GM12892 (cell line): ENCODE data around the gene C1orf226.
"Not testable (repeated sequence)": the region's sequence is repeated elsewhere in the genome, so short reads cannot be mapped to it uniquely, and the experiment has no call there.

Source experiments
- DNase-seq: peaks from one replicate; pipeline ENCODE4 v3.0.0; 2011; ENCODE audit not compliant: insufficient read length
- FAIRE-seq: peaks from 2 replicates; lab custom pipeline; 2011; peaks lifted over from hg19 to GRCh38; lab: Jason Lieb, UNC
- POLR2A ChIP-seq: IDR thresholded peaks from 2 replicates; pipeline ENCODE4 v1.6.1; 2011; ENCODE audit warnings: low read depth, low read length, control low read depth
- POLR2AphosphoS5 ChIP-seq: IDR thresholded peaks from 2 replicates; pipeline ENCODE4 v1.6.1; 2011; ENCODE audit warnings: low read depth, low read length, control low read depth
- TAF1 ChIP-seq: IDR thresholded peaks from 2 replicates; pipeline ENCODE4 v1.6.1; 2011; ENCODE audit warnings: low read depth, mild to moderate bottlenecking, control low read depth, low read length, borderline replicate concordance

C1orf226 gene

DNA sequence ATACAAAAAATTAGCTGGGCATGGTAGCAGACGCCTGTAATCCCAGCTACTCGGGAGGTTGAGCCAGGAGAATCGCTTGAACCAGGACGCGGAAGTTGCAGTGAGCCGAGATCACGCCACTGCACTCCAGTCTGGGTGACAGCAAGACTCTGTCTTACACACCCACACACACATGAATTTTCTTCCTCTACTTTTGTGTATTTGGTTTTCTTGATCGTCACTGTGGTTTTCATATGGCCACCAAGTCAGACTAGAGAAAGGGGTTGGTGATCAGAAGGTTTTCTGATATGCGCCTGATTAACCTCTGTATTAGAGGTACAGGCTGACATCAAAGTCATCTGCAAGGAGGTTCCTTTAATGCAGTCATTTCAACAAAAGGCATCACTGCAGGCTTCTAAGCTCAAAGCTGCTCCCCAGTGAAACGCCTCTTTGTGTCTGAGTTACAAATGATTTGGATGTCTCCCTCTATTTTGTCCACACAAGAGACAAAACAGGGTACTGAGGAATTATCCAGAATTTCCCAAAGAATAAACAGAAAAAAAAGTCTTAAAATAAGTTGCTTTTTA, 19.3 kb downstream of the C1orf226 start:
- FAIRE-seq (no peak), DNase-seq (no peak)

DNA sequence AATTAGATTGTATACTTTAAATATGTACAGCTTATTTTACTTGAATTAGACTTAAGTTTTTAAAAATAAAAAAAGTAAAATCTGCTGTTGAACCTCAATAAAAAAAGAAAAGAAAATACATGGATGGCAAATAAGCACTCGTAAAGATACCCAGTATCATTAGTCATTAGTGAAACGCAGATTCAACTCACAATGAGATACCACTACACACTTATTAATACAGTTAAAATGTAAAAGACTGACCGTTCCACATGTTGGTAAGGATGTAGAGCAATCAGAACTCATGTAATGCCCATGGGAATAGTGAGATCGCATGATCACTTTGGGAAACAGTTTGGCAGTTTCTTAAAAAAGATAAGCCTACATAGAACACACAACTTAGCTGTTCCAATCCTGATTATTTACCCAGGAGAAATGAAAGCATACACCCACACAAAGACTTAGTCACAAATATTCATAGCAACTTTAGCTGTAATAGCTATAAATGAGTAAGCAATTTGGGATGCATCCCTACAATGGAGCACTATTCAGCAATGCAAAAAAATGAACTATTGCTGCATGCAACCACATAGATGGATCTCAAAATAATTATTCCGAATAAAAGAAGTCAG, 23.1 kb downstream of the C1orf226 start:
- no peak for FAIRE-seq
- TF ChIP-seq TAF1: no peak
- TF ChIP-seq POLR2A: no peak
- no peak for TF ChIP-seq POLR2AphosphoS5
- no peak for DNase-seq

More for the DNA sequence above, 19.3 kb downstream of the C1orf226 start:
- TF ChIP-seq POLR2AphosphoS5 (no peak), TAF1 (no peak), POLR2A (no peak)

DNA sequence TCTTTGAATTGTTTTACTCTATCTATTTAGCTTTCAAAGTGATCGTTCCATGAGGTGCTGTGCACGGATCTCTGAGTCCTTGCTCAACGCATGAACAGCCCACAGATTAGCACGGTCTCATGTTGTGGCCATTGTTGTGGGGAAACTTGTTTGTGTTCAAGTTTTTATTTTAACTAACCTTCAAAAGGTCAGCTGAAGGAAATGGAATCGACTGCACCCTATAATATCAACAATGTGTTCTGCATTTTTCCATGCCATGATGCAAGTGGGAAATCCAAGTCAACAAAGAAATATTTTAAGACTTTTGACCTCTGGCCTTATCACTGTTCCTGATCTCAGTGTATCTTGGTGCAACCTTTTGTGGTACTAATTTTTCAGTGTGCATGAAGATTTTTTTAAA, 24.3 kb downstream of the C1orf226 start:
- DNase-seq: no peak
- FAIRE-seq: no peak
- no peak for TF ChIP-seq POLR2A
- TF ChIP-seq TAF1: no peak
- TF ChIP-seq POLR2AphosphoS5: no peak

DNA sequence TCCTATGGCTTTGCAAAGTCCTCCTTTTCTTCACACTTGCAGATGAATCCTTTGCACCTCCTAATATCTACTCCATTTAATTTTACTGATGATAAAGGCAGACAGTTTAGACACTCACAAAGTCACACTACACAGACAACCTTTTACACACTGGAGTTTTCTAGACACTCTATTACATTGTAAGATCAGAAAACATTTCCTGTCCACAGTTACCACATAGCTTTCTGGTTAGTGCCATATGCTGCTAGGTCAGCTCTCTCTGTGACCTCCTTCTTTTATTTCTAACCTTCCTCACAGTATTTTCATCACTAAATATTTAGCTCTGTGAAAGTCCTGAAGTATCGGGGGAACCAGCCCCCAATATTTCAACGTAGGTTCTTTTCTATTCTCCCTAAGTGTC, 25.3 kb downstream of the C1orf226 start:
- TF ChIP-seq POLR2A (no peak), POLR2AphosphoS5 (no peak), TAF1 (no peak)
- DNase-seq (no peak), FAIRE-seq (no peak)

DNA sequence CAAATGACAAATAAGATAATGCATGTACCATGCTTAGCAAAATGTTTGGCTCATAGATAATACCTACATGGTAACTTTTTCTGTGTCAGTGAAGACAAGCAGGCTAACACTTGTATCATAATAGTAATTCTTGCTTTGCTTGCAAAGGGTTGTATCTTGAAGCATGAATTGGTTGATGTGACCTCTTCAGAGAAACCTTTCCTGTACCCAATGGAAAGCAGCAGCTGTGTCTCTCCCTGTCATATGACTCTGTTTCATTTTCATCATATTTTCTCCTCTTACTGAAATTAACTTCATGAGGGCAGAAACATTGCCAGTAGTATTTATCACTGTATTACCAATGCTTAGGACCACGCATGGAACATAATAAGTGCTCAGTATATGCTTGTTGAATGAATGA, 26.0 kb downstream of the C1orf226 start:
- no peak for FAIRE-seq
- TF ChIP-seq TAF1 (no peak), POLR2AphosphoS5 (no peak), POLR2A (no peak)
- no peak for DNase-seq

DNA sequence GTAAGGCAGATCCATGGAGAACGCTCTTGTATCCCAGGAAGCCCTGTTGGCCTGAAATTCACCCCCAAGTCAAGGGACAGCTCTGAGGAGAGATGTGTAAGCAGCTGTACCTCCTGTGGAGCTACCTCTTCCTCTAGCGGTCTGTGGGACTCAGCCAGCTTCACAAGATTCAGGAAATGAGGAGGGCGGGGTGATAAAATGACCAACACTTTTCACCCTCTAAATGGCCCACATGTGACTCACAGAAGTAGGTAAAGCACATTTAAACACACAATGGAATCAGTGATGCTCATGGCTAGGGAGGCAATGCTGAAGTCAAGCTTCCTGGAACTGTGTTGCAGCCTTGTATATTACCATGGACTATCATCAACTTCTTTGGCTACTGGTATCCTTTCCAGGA, 30.5 kb downstream of the C1orf226 start, which contains the start of gene SH2D1B:
TSS of gene SH2D1B (minus strand) at position 135 of the 400 bp plus-strand sequence. CDS start at position 15, 120 bp downstream.
- DNase-seq (no peak), FAIRE-seq (no peak)
- TF ChIP-seq POLR2AphosphoS5 (no peak), TAF1 (no peak), POLR2A (no peak)

DNA sequence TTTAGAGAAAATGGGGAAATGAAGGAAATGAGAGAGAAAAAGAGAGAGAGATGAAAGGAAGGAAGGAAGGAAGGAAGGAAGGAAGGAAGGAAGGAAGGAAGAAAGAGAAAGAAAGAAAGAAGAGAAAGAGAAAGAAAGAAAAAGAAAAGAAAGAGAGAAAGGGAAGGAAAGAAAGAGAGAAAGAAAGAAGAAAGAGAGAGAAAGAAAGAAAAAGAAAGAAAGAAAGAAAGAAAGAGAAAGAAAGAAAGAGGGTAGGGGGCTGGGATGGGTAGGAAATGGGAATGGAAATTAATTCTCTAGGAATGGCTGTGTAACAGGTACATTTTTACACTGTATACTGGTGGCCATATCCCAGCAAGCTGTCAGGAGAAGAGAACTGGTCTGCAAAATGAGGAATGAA, 34.7 kb downstream of the C1orf226 start:
- DNase-seq (no peak), FAIRE-seq (no peak)
- TF ChIP-seq POLR2A (no peak), TAF1 (no peak), POLR2AphosphoS5 (no peak)

DNA sequence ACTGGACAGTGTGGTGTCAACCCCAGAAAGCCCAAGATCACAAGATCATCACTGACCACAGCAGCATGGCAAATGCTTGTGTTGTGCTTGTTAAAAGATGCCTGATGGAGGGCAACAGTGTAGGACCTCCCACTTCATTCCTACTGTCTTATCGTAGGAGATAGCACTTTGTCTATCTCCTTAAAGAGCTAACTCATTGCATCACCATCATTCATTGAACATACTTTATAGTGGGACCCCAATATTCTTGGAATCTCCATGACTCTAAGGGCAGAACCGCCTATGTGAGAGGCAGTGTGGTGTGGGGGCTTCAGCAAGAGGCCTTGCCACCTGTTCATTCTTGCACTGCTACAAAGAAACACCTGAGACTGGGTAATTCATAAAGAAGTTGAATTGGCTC, 35.4 kb downstream of the C1orf226 start:
- no peak for DNase-seq
- TF ChIP-seq POLR2AphosphoS5: no peak
- no peak for TF ChIP-seq POLR2A
- TF ChIP-seq TAF1: no peak
- peak; percentile 33 for FAIRE-seq

DNA sequence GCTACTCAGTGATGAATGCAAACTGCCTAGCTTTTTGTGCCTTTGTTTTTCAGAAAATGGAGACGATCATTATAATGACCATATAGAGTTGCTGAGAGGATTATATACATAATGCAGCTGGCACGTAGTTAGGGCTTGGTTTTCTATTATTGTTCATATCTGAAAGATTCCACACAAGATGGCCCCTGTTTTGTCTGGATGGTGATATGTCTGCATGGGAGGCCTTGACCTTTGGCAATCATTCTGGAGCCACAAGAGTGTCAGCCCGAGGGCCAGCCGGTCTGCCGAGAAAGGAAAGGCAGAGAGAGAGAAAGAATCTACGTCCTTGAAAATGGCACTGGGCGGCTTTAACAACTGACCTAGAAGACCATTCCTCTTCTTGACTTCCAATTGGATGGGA, 36.1 kb downstream of the C1orf226 start:
- TF ChIP-seq TAF1 (no peak), POLR2AphosphoS5 (no peak), POLR2A (no peak)
- DNase-seq: no peak
- no peak for FAIRE-seq

DNA sequence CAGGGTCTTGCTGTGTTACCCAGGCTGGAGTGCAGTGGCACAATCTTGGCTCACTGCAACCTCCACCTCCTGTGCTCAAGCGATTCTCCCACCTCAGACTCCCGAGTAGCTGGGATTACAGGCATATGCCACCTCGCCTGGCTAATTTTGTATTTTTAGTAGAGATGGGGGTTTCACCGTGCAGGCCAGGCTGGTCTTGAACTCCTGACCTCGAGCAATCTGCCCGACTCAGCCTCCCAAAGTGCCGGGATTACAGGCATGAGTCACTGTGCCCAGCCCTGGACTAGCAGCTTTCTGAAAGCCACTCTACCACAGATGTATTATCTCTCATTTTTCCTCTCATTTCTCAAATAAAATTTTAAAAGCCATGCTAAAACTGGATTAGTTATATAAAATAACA, 37.1 kb downstream of the C1orf226 start:
- FAIRE-seq, DNase-seq: not testable (repeated sequence)

DNA sequence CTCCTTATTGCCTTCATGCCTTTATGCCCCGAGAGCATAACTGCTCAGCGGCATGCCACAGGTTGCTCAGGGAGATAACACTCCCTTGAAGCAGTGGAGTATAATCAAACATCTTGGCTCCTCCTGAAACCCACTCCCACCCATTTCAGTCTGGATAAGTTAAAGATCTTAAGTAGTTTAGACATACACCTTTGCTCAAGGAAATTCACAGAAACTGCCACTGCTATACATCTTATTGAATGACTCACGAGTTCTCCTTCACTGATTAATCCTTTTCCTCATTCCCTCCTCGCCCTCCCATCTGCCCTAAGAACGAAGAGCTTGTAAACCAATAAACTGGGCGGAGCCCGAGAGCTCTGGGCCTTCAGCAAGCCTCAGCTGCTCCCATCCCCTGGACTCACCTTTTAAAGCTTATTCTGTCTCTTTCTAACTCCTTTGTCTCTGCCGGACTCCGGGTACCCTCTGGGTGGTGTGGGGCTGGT, 38.0 kb downstream of the C1orf226 start:
- not testable (repeated sequence) for DNase-seq, FAIRE-seq

DNA sequence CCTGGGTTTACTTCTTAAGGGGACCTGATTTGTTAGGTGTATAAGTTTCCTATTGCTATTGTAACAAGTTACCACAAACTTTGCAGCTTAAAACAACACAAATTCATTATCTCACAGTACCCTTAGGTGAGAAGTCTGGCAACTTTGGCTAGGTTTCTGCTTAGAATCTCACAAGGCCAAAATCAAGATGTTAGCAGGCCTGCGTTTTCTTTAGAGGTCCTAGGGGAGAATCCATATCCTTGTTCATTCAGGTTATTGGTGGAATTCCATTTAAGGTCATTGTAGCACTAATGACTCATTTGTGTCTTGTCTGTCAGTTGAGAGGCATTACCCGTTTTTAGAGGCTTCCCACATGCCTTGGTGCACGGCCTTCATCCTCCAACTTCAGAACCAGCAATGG, 38.6 kb downstream of the C1orf226 start:
- no peak for TF ChIP-seq POLR2A
- no peak for TF ChIP-seq POLR2AphosphoS5
- no peak for TF ChIP-seq TAF1
- DNase-seq: no peak
- peak; percentile 14 for FAIRE-seq
